ENCODE results near the gene KRT75.

Gene KRT75

GRCh38 chr12:52434760-52435530 is 774 bp upstream of the KRT75 start:
- H3K4me2 ChIP-seq (ENCODE audit: low read length), result no peak overlapping the region
- WGBS (ENCODE audit: extremely low coverage, insufficient coverage, low lambda C conversion rate), result no CpG with 5 or more reads among the region's 6 CpGs
- no peak overlapping the region for H3K18ac ChIP-seq (ENCODE audit: low read length)
- no peak for DNase-seq
- H2BK5ac ChIP-seq (ENCODE audit: low read length), result no peak overlapping the region
- no peaks in the 10 kb centered on the region for H3K79me1 ChIP-seq (ENCODE audit: low read length)
- H3K4me3 ChIP-seq (ENCODE audit: low read length), result no peak overlapping the region
- H4K8ac ChIP-seq (ENCODE audit: low read depth, low read length), result no peak overlapping the region
- no peak overlapping the region for H2AK5ac ChIP-seq (ENCODE audit: low read length)
- no peak overlapping the region for H2BK15ac ChIP-seq (replicated peaks; ENCODE audit: low read depth)
- no peak overlapping the region for H3K4ac ChIP-seq (ENCODE audit: low read depth, low read length)
- H3K36me3 ChIP-seq (ENCODE audit: control insufficient read depth, insufficient read depth, low read length), result no peaks in the 10 kb centered on the region
- H3K23ac ChIP-seq (ENCODE audit: low read length), result no peak overlapping the region
- no peaks in the 10 kb centered on the region for H3K27me3 ChIP-seq (ENCODE audit: insufficient read depth, low read length, poor library complexity)
- H4K5ac ChIP-seq (ENCODE audit: low read length), result no peak overlapping the region
- no peak overlapping the region for H3K27ac ChIP-seq (ENCODE audit: low read depth, low read length)
- no peaks in the 10 kb centered on the region for H3K4me1 ChIP-seq (ENCODE audit: control insufficient read depth, low read depth, low read length)
- no peaks in the 10 kb centered on the region for H3K79me2 ChIP-seq (ENCODE audit: control insufficient read depth, insufficient read depth, low read length)
- H3K56ac ChIP-seq (ENCODE audit: low read length), result no peak overlapping the region
- no peak overlapping the region for H2BK120ac ChIP-seq (ENCODE audit: low read depth, low read length)
- no peak overlapping the region for H3K9ac ChIP-seq (ENCODE audit: low read length)

DNA sequence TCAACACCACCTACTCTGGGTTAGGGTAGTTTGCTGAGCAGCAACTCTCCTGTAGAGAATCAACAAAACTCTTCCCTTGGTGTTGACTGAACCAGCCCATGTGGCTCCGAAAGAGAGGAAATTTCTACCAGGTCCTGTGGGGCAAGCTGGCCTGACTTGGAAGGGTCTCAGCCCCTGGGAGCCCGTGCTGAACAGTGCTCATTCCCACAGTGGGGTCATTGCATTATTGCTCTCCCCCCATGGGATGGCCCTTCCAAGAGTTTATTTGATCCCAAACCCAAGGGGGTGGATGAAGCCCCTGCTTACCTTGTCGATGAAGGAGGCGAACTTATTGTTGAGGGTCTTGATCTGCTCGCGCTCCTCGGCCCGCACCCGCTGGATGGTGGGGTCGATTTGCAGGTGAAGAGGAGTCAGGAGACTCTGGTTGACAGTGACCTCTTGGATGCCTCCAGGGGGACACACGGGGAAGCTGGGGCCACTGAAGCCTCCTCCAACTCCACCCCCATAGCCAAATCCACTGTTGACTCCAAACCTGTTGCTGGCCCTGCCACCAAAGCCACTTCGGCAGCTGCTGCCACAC is 580 bp downstream of the KRT75 start:
- H2BK5ac ChIP-seq (ENCODE audit: low read length), result no peak overlapping the region
- H2BK15ac ChIP-seq (replicated peaks; ENCODE audit: low read depth), result no peak overlapping the region
- no peak overlapping the region for H3K4ac ChIP-seq (ENCODE audit: low read depth, low read length)
- H3K4me2 ChIP-seq (ENCODE audit: low read length), result no peak overlapping the region
- no peaks in the 10 kb centered on the region for H3K36me3 ChIP-seq (ENCODE audit: control insufficient read depth, insufficient read depth, low read length)
- no peak overlapping the region for H2BK120ac ChIP-seq (ENCODE audit: low read depth, low read length)
- H3K4me3 ChIP-seq (ENCODE audit: low read length), result no peak overlapping the region
- no peak overlapping the region for H3K56ac ChIP-seq (ENCODE audit: low read length)
- no peak overlapping the region for H3K23ac ChIP-seq (ENCODE audit: low read length)
- no peaks in the 10 kb centered on the region for H3K27me3 ChIP-seq (ENCODE audit: insufficient read depth, low read length, poor library complexity)
- H4K5ac ChIP-seq (ENCODE audit: low read length), result no peak overlapping the region
- no peak for DNase-seq
- no peaks in the 10 kb centered on the region for H3K79me1 ChIP-seq (ENCODE audit: low read length)
- H2AK5ac ChIP-seq (ENCODE audit: low read length), result no peak overlapping the region
- no peaks in the 10 kb centered on the region for H3K4me1 ChIP-seq (ENCODE audit: control insufficient read depth, low read depth, low read length)
- no peaks in the 10 kb centered on the region for H3K79me2 ChIP-seq (ENCODE audit: control insufficient read depth, insufficient read depth, low read length)
- no peak overlapping the region for H3K27ac ChIP-seq (ENCODE audit: low read depth, low read length)
- WGBS (ENCODE audit: extremely low coverage, insufficient coverage, low lambda C conversion rate), result no CpG with 5 or more reads among the region's 12 CpGs
- H3K9ac ChIP-seq (ENCODE audit: low read length), result no peak overlapping the region
- H4K8ac ChIP-seq (ENCODE audit: low read depth, low read length), result no peak overlapping the region
- H3K18ac ChIP-seq (ENCODE audit: low read length), result no peak overlapping the region

DNA sequence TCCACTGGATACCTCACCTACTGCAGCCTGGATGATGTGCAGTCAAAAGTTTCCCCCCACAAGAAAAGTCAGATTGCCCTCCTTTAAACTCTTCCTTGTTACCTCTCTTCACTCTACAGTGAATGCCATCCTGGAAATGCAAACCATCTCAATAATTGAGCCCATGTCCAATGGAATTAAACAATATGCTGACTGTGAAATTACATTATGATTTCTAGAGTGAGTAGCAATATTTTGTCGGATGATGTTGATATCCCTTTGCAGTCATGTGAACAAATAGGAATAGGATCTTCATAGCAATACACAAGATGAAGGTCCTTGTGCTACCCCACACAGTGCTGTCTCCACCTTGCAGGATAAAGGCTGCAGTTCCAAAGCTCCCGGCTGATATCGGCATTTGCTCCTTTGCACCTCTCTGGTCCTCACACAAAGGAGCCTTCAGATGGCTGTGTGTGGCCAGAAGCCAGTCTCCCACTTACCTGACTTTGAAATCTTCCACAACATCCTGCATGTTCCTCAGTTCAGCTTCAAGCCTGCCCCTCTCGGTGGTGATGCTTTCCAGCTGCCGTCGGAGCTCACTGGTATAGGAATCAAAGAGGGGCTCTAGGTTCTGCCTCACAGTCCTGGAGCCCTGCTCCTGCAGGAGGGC is 1.5 kb downstream of the KRT75 start:
- H3K4me2 ChIP-seq (ENCODE audit: low read length), result no peak overlapping the region
- WGBS (ENCODE audit: extremely low coverage, insufficient coverage, low lambda C conversion rate), result no CpG with 5 or more reads among the region's 6 CpGs
- no peak overlapping the region for H3K27ac ChIP-seq (ENCODE audit: low read depth, low read length)
- H3K23ac ChIP-seq (ENCODE audit: low read length), result no peak overlapping the region
- H3K4me3 ChIP-seq (ENCODE audit: low read length), result no peak overlapping the region
- no peak for DNase-seq
- H4K8ac ChIP-seq (ENCODE audit: low read depth, low read length), result no peak overlapping the region
- no peak overlapping the region for H2AK5ac ChIP-seq (ENCODE audit: low read length)
- no peak overlapping the region for H4K5ac ChIP-seq (ENCODE audit: low read length)
- H3K79me2 ChIP-seq (ENCODE audit: control insufficient read depth, insufficient read depth, low read length), result no peaks in the 10 kb centered on the region
- H3K4ac ChIP-seq (ENCODE audit: low read depth, low read length), result no peak overlapping the region
- no peak overlapping the region for H3K56ac ChIP-seq (ENCODE audit: low read length)
- H2BK5ac ChIP-seq (ENCODE audit: low read length), result no peak overlapping the region
- no peaks in the 10 kb centered on the region for H3K27me3 ChIP-seq (ENCODE audit: insufficient read depth, low read length, poor library complexity)
- H2BK120ac ChIP-seq (ENCODE audit: low read depth, low read length), result no peak overlapping the region
- H3K4me1 ChIP-seq (ENCODE audit: control insufficient read depth, low read depth, low read length), result no peaks in the 10 kb centered on the region
- no peaks in the 10 kb centered on the region for H3K79me1 ChIP-seq (ENCODE audit: low read length)
- no peak overlapping the region for H3K9ac ChIP-seq (ENCODE audit: low read length)
- no peak overlapping the region for H2BK15ac ChIP-seq (replicated peaks; ENCODE audit: low read depth)
- H3K36me3 ChIP-seq (ENCODE audit: control insufficient read depth, insufficient read depth, low read length), result no peaks in the 10 kb centered on the region
- no peak overlapping the region for H3K18ac ChIP-seq (ENCODE audit: low read length)

- no peaks in the 10 kb centered on the region for H3K4me1 ChIP-seq (ENCODE audit: control insufficient read depth, low read depth, low read length)
- no peak overlapping the region for H4K8ac ChIP-seq (ENCODE audit: low read depth, low read length)
- no peak overlapping the region for H4K5ac ChIP-seq (ENCODE audit: low read length)
- DNase-seq, result no peak
- no peak overlapping the region for H3K4ac ChIP-seq (ENCODE audit: low read depth, low read length)
- H3K79me2 ChIP-seq (ENCODE audit: control insufficient read depth, insufficient read depth, low read length), result no peaks in the 10 kb centered on the region
- no peak overlapping the region for H2BK5ac ChIP-seq (ENCODE audit: low read length)
- no peaks in the 10 kb centered on the region for H3K36me3 ChIP-seq (ENCODE audit: control insufficient read depth, insufficient read depth, low read length)
- H3K79me1 ChIP-seq (ENCODE audit: low read length), result no peaks in the 10 kb centered on the region
- no peak overlapping the region for H2BK15ac ChIP-seq (replicated peaks; ENCODE audit: low read depth)
- H3K4me3 ChIP-seq (ENCODE audit: low read length), result no peak overlapping the region
- no peak overlapping the region for H3K27ac ChIP-seq (ENCODE audit: low read depth, low read length)
- H3K56ac ChIP-seq (ENCODE audit: low read length), result no peak overlapping the region
- no peak overlapping the region for H3K4me2 ChIP-seq (ENCODE audit: low read length)
- no peak overlapping the region for H3K18ac ChIP-seq (ENCODE audit: low read length)
- H2AK5ac ChIP-seq (ENCODE audit: low read length), result no peak overlapping the region
- H3K27me3 ChIP-seq (ENCODE audit: insufficient read depth, low read length, poor library complexity), result no peaks in the 10 kb centered on the region
- H3K23ac ChIP-seq (ENCODE audit: low read length), result no peak overlapping the region
- WGBS (ENCODE audit: extremely low coverage, insufficient coverage, low lambda C conversion rate), result no CpG with 5 or more reads among the region's 10 CpGs
- no peak overlapping the region for H2BK120ac ChIP-seq (ENCODE audit: low read depth, low read length)
- H3K9ac ChIP-seq (ENCODE audit: low read length), result no peak overlapping the region
Observed at GRCh38 chr12:52428121-52428520, 6.0 kb downstream of the KRT75 start.

DNA sequence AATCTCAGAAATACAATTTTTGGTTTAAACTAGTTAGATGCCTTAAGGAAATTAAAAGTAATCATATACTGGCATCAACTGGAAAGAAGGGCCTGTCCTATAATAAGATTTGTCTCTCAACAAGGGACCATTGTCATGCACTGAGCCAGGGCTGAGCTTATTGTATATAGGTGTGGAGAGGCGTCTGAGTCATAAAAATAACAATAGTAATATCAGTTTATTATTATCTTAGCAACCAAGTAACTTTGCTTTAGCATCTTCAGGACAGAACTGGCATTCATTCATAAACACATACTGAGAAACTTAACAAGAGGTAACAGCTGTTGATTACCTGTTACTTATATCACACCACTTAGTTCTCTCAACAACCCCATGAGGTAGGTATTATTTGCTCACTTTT is 7.1 kb downstream of the KRT75 start:
- WGBS (ENCODE audit: extremely low coverage, insufficient coverage, low lambda C conversion rate), result no CpG with 5 or more reads among the region's 1 CpG
- Histone ChIP-seq H3K4ac (ENCODE audit: low read depth, low read length) (no peak overlapping the region), H2AK5ac (ENCODE audit: low read length) (no peak overlapping the region), H4K8ac (ENCODE audit: low read depth, low read length) (no peak overlapping the region), H3K9ac (ENCODE audit: low read length) (no peak overlapping the region), H3K4me3 (ENCODE audit: low read length) (no peak overlapping the region), H3K4me1 (ENCODE audit: control insufficient read depth, low read depth, low read length) (no peaks in the 10 kb centered on the region), H3K56ac (ENCODE audit: low read length) (no peak overlapping the region), H3K79me1 (ENCODE audit: low read length) (no peaks in the 10 kb centered on the region), H3K79me2 (ENCODE audit: control insufficient read depth, insufficient read depth, low read length) (no peaks in the 10 kb centered on the region), H3K23ac (ENCODE audit: low read length) (no peak overlapping the region), H3K4me2 (ENCODE audit: low read length) (no peak overlapping the region), H2BK5ac (ENCODE audit: low read length) (no peak overlapping the region), H3K27me3 (ENCODE audit: insufficient read depth, low read length, poor library complexity) (no peaks in the 10 kb centered on the region), H3K36me3 (ENCODE audit: control insufficient read depth, insufficient read depth, low read length) (no peaks in the 10 kb centered on the region), H3K18ac (ENCODE audit: low read length) (no peak overlapping the region), H4K5ac (ENCODE audit: low read length) (no peak overlapping the region), H2BK120ac (ENCODE audit: low read depth, low read length) (no peak overlapping the region), H3K27ac (ENCODE audit: low read depth, low read length) (no peak overlapping the region), H2BK15ac (replicated peaks; ENCODE audit: low read depth) (no peak overlapping the region)
- DNase-seq, result no peak

Data from mesendoderm (in vitro differentiated cells).